ENCODE results near the gene KDM4C.

- TF ChIP-seq NR1H2 (CRISPR knock-in tag; IDR thresholded peaks at IDR 0.05; ENCODE audit: borderline replicate concordance, low read depth) (no peak), KDM1A (CRISPR knock-in tag; IDR thresholded peaks at IDR 0.05) (no peak)
Observed at GRCh38 chr9:7009065-7009464, 251.3 kb downstream of the KDM4C start.
